Epithelial cell of esophagus (primary cell): ENCODE results near the gene GBX1.

ENCODE experiments used
- DNase-seq: peaks from one replicate; pipeline ENCODE4 v3.0.0; 2010; ENCODE audit warnings: low read depth
- H3K4me3 ChIP-seq: 2 replicates; pipeline ENCODE4 v1.5.1; 2011; ENCODE audit warnings: mild to moderate bottlenecking, low read length, control low read depth
- CTCF ChIP-seq: IDR thresholded peaks from 2 replicates; pipeline ENCODE4 v1.5.1; 2011; ENCODE audit warnings: low read depth, mild to moderate bottlenecking, low read length, control low read depth, inconsistent platforms; ENCODE audit not compliant: insufficient read depth; ENCODE audit errors: missing control alignments

GBX1 gene

GRCh38 chr7:151209588-151209987, 42.1 kb upstream of the GBX1 start:
- H3K4me3 ChIP-seq, result no peak overlapping the region
- DNase-seq, result no peak
- no peak for TF ChIP-seq CTCF

- no peak for TF ChIP-seq CTCF
- H3K4me3 ChIP-seq, result no peak overlapping the region
- no peak for DNase-seq
These were observed 40.9 kb upstream of the GBX1 start for GRCh38 chr7:151208253-151208862.

GRCh38 chr7:151207804-151208203, 40.3 kb upstream of the GBX1 start:
- no peak for DNase-seq
- TF ChIP-seq CTCF, result no peak
- H3K4me3 ChIP-seq, result no peak overlapping the region

GRCh38 chr7:151207315-151207714, 39.8 kb upstream of the GBX1 start:
- TF ChIP-seq CTCF, result no peak
- DNase-seq, result no peak
- H3K4me3 ChIP-seq, result no peak overlapping the region

- DNase-seq, result no peak
- no peak for TF ChIP-seq CTCF
These were observed 39.4 kb upstream of the GBX1 start for GRCh38 chr7:151206914-151207313.

GRCh38 chr7:151205730-151206129, 38.2 kb upstream of the GBX1 start:
- no peak for TF ChIP-seq CTCF
- DNase-seq, result no peak
- H3K4me3 ChIP-seq, result no peak overlapping the region

More at GRCh38 chr7:151206914-151207313, 39.4 kb upstream of the GBX1 start:
- H3K4me3 ChIP-seq, result no peak overlapping the region

GRCh38 chr7:151204383-151205032, 37.0 kb upstream of the GBX1 start:
- TF ChIP-seq CTCF, result peak; percentile 12
- DNase-seq, result peak; percentile 14

More at GRCh38 chr7:151204383-151205032, 37.0 kb upstream of the GBX1 start:
- no peak overlapping the region for H3K4me3 ChIP-seq
